GM20000 (cell line): ENCODE data around the gene AOC1.

Source experiments
- DNase-seq: peaks from one replicate; pipeline ENCODE4 v3.0.0; 2012; ENCODE audit warnings: low spot score
- TF ChIP-seq, protein P1 (sequence below): IDR thresholded peaks from 2 replicates; pipeline ENCODE4 v1.5.1; 2012; ENCODE audit warnings: mild to moderate bottlenecking, control low read depth; ENCODE audit errors: extremely low read depth, missing control alignments

AOC1 gene

GRCh38 chr7:150875791-150876190, 23.5 kb downstream of the AOC1 start:
- TF ChIP-seq, protein P1, sequence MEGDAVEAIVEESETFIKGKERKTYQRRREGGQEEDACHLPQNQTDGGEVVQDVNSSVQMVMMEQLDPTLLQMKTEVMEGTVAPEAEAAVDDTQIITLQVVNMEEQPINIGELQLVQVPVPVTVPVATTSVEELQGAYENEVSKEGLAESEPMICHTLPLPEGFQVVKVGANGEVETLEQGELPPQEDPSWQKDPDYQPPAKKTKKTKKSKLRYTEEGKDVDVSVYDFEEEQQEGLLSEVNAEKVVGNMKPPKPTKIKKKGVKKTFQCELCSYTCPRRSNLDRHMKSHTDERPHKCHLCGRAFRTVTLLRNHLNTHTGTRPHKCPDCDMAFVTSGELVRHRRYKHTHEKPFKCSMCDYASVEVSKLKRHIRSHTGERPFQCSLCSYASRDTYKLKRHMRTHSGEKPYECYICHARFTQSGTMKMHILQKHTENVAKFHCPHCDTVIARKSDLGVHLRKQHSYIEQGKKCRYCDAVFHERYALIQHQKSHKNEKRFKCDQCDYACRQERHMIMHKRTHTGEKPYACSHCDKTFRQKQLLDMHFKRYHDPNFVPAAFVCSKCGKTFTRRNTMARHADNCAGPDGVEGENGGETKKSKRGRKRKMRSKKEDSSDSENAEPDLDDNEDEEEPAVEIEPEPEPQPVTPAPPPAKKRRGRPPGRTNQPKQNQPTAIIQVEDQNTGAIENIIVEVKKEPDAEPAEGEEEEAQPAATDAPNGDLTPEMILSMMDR, result no peak
- DNase-seq, result peak; percentile 29

DNA sequence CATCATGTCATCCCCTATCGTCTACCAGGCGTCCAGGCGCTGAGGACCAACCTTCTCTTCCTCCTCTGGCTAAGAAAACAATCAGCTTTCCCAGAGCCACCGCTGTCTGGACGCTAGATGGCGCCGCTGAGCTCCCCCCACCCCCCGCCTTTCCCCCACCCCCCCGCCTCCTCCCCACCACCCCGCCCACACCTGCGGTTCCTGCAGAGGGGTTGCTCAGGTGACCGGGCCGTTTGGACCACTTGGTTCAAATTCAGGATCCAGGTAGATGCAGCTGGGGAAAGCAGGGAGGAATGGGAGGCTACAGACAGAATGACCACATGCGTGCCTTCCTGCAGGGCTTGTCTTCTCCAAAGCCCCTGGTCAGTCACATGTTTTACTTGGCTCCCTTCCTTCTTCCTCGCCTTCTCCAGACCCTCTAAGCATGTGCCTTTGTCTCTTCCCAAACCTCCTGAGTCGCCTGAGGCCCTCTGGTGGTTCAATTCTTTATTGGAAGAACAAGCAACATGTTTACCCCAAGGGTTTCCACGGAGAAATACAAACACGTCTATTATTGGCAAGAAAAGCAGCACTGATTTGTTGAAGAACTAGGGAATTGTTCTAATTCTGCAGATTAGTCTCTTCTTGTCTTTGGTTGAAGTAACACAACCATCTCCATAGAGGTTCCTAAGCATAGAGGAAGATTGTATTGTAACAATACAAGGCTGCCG, 24.7 kb downstream of the AOC1 start:
- TF ChIP-seq, protein P1, result peak; percentile 32
- DNase-seq, result peak; percentile 68

- TF ChIP-seq, protein P1, result no peak
- DNase-seq, result no peak
Observed at GRCh38 chr7:150877536-150877935, 25.2 kb downstream of the AOC1 start.

DNA sequence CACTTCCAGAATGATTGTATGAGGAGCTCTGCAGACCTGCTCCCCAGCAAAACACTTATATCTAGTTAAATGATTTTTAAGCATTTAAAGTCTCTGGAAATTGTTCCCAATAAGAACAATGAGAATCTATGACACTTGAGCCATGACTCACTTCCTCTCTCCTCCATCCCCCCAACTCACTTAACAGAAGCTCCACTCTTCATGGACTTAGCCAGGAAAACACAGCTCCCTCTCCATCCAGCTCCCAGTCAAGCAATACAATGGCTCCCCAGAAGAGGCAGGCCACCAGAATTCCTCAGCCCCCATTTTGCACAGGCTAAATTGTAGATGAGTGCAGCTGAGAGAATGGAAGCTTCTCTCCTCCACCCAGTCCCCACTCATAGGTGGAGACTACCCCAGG, 27.0 kb downstream of the AOC1 start:
- DNase-seq, result peak; percentile 1
- TF ChIP-seq, protein P1, result no peak

- DNase-seq, result no peak
- TF ChIP-seq, protein P1, result no peak
Observed at GRCh38 chr7:150881189-150881588, 28.9 kb downstream of the AOC1 start.

GRCh38 chr7:150890853-150891584, 38.7 kb downstream of the AOC1 start:
- no peak for DNase-seq
- TF ChIP-seq, protein P1, result no peak

DNA sequence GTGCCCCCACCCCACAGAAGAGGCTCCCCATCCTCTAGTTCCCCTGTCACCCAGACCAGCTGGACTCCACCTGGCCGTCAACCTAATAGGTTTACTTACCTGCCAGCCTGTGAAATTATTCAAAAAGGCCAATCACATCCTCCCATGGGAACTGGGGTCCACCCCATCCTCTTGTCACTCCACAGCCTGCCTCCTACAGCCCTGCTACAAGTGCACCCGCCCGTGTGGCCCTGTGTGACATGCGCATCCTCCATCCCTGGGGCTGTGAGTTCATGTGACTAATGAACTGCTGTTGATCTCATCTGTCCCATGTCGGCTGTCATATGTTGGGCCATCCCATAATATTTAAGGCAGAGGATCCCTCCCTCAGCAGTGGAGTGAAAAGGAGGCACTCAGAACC, 39.4 kb downstream of the AOC1 start:
- TF ChIP-seq, protein P1, result no peak

More for the DNA sequence above, 39.4 kb downstream of the AOC1 start:
- DNase-seq, result no peak
